Ectodermal cell (in vitro differentiated cells): Measurements from ENCODE around the gene RNF130.
"Not testable (repeated sequence)": the region's sequence is repeated elsewhere in the genome, so short reads cannot be mapped to it uniquely, and the experiment has no call there.

Experiments
- H3K27ac ChIP-seq: 2 replicates; pipeline ENCODE4 v1.7.0; 2013; ENCODE audit warnings: mild to moderate bottlenecking, low read depth, low read length; ENCODE audit not compliant: insufficient read depth, poor library complexity, severe bottlenecking
- H3K27me3 ChIP-seq: 2 replicates; pipeline ENCODE4 v1.7.0; 2013; ENCODE audit warnings: mild to moderate bottlenecking, low read length; ENCODE audit not compliant: insufficient read depth, control insufficient read depth, poor library complexity, severe bottlenecking
- H3K36me3 ChIP-seq: one replicate; pipeline ENCODE4 v1.7.0; 2013; ENCODE audit warnings: low read length; ENCODE audit not compliant: control insufficient read depth, insufficient read depth
- H3K4me1 ChIP-seq: one replicate; pipeline ENCODE4 v1.7.0; 2013; ENCODE audit warnings: low read length; ENCODE audit not compliant: control insufficient read depth, insufficient read depth
- H3K4me3 ChIP-seq: 2 replicates; pipeline ENCODE4 v1.7.0; 2013; ENCODE audit warnings: low read depth, low read length, control low read depth; ENCODE audit not compliant: insufficient read depth
- H3K9me3 ChIP-seq: 2 replicates; pipeline ENCODE4 v1.7.0; 2013; ENCODE audit warnings: mild to moderate bottlenecking, low read length, moderate library complexity; ENCODE audit not compliant: control insufficient read depth
- WGBS, 2 experiments: methylation state at CpG; one replicate each; pipeline ENCODE4 v1.1.7; 2013; ENCODE audit warnings: missing lambda C conversion rate in 2 of 2; 5-methylcytosine and 5-hydroxymethylcytosine counted together

Gene RNF130

DNA sequence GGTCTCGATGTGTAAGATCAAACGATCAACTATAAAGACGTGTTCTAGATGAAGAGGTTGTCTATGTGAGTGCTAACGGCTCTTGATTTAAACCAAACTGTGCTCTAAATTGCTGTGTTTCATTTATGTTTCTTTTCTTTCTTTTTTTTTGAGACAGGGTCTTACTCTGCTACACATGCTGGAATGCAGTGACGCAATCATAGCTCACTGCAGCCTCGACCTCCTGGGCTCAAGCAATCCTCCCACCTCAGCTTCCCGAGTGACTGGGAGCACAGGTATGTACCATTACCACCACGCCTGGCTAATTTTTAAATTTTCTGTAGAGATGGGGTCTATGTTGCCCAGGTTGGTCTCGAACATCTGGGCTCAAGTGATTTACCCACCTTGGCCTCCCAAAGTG lies 24.0 kb upstream of the RNF130 start:
- Histone ChIP-seq H3K27ac (no peak overlapping the region), H3K36me3 (no peaks in the 10 kb centered on the region), H3K4me3 (no peak overlapping the region), H3K4me1 (no peaks in the 10 kb centered on the region), H3K27me3 (no peaks in the 10 kb centered on the region), H3K9me3 (no peaks in the 10 kb centered on the region)
- WGBS, 2 experiments: 95% methylated on average over 9 of the region's 9 CpGs

DNA sequence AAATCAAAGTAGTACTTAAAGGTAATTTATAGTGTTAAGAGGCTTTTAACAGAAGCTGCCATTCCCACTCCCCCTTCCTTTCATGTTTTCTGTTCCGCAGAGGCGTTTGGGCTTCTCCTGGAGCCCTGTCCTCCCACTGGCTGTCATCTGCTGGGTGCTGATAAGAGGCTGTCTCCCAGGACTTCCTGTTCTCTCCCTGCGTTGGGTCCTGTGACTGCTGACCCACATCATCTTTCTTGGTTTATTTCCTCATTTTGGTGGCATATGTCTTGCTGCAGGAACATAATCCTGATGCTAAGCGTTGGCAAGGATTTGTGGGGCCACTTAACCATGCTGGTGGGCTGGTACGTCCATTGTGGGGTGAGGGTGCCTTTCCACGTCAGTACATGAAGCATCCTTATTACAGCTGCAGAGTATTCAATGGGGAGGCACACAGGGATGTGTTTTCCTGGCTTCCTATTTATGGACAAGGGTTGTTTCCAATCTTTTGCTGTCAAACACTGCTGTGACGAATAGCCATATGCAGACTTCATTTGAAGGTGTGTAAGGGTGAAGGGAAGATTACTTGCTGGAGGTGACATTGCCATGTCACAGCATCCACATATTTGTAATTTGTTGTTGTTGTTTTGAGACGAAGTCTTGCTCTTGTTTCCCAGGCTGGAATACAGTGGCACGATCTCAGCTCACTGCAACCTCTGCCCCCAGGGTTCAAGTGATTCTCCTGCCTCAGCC lies 22.3 kb upstream of the RNF130 start:
- no peaks in the 10 kb centered on the region for H3K9me3 ChIP-seq
- WGBS, 2 experiments: 92% methylated on average over 9 of the region's 9 CpGs

DNA sequence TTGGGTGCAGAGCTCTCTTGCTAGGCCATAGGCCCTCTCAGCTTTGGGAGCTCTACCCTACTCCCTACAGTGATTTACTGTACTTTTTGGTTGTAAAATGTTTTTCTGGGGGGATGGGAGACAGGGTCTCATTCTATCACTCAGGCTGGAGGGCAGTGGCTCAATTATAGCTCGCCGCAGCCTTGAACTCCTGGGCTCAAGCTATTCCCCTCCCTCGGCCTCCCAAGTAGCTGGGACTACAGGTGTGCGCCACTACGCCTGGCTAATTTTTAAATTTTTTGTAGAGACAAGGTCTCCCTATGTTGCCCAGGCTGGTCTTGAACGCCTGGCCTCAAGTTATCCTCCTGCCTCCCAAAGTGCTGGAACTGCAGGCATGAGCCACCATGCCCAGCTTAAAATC lies 21.7 kb upstream of the RNF130 start:
- H3K4me3 ChIP-seq: no peak overlapping the region
- H3K9me3 ChIP-seq: no peaks in the 10 kb centered on the region
- 91 to 96% methylated on average over 6 of the region's 6 CpGs for WGBS, 2 experiments

More for the DNA sequence above, 22.3 kb upstream of the RNF130 start:
- Histone ChIP-seq H3K27ac (no peak overlapping the region), H3K36me3 (no peaks in the 10 kb centered on the region), H3K4me1 (no peaks in the 10 kb centered on the region), H3K27me3 (no peaks in the 10 kb centered on the region), H3K4me3 (no peak overlapping the region)

DNA sequence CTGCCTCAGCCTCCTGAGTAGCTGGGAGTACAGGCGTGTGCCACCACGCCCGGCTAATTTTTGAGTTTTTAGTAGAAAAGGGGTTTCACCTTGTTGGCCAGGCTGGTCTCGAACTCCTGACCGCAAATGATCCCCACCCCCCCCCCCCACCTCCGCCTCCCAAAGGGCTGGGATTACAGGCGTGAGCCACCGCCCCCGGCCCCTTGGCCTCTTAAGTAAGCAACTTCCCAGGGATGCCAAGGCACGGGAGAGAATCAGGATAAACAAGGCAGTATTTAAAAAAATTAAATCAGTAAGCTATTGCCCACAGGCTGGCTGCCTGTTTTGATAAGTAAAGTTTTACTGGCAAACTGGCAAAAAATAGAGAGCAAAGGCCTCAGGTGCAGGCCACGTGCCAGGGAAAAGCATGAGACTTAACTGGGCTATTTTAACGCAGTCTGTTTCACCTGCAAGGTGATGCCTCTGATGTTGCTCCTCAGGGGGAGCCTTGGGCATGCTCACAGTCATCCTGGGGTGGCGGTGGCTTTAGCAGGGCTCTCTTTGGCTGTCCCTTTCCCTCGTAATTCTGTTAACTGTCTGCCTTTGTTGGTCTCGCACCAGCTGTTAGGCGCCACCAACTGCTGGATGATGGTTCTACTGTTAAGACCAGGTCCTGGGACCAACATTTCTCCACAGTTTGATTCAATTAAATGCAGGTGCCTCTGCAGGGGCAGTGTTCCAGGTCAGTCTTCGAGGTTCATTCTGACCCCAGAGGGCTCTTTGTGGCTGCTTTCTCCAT lies 19.4 kb upstream of the RNF130 start:
- H3K9me3 ChIP-seq: no peaks in the 10 kb centered on the region
- no peaks in the 10 kb centered on the region for H3K27me3 ChIP-seq
- H3K4me1 ChIP-seq: no peaks in the 10 kb centered on the region
- H3K27ac ChIP-seq: peak overlapping the region; percentile 69
- no peak overlapping the region for H3K4me3 ChIP-seq
- WGBS, 2 experiments: 20 to 24% methylated on average over 12 to 14 of the region's 17 CpGs
- no peaks in the 10 kb centered on the region for H3K36me3 ChIP-seq

More for the DNA sequence above, 21.7 kb upstream of the RNF130 start:
- no peaks in the 10 kb centered on the region for H3K4me1 ChIP-seq
- H3K27ac ChIP-seq: no peak overlapping the region
- no peaks in the 10 kb centered on the region for H3K36me3 ChIP-seq
- no peaks in the 10 kb centered on the region for H3K27me3 ChIP-seq

GRCh38 chr5:180090098-180090768 lies 18.7 kb upstream of the RNF130 start:
- Histone ChIP-seq H3K9me3 (no peaks in the 10 kb centered on the region), H3K36me3 (no peaks in the 10 kb centered on the region), H3K27me3 (no peaks in the 10 kb centered on the region), H3K27ac (peak overlapping the region; percentile 90), H3K4me3 (peak overlapping the region; percentile 36), H3K4me1 (no peaks in the 10 kb centered on the region)
- 1 to 3% methylated on average over 58 of the region's 58 CpGs for WGBS, 2 experiments

- H3K36me3 ChIP-seq, H3K4me1 ChIP-seq, H3K9me3 ChIP-seq, H3K27me3 ChIP-seq: not testable (repeated sequence)
- Histone ChIP-seq H3K27ac (peak overlapping the region; percentile 90), H3K4me3 (peak overlapping the region; percentile 36)
- 68 to 81% methylated on average over 15 to 18 of the region's 18 CpGs for WGBS, 2 experiments
Observed at GRCh38 chr5:180089628-180090027, 18.1 kb upstream of the RNF130 start.

DNA sequence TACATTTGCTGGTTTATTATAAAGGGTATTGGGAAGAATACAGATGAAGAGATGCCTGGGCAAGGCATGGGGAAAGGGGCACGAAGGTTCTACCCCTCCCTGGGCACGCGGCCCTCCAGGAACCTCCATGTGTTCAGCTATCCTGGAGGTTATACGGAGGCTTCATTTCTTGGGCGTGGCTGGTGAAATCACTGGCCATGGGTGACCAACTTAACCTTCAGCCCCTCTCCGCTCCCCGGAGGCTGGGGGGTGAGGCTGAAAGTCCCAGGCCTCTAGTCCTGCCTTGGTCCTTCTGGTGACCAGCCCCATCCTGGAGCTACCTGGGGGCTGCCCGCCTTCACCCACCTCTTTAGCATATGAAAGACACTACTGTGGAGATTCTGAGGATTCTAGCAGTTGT lies 17.0 kb upstream of the RNF130 start:
- H3K36me3 ChIP-seq: no peaks in the 10 kb centered on the region

DNA sequence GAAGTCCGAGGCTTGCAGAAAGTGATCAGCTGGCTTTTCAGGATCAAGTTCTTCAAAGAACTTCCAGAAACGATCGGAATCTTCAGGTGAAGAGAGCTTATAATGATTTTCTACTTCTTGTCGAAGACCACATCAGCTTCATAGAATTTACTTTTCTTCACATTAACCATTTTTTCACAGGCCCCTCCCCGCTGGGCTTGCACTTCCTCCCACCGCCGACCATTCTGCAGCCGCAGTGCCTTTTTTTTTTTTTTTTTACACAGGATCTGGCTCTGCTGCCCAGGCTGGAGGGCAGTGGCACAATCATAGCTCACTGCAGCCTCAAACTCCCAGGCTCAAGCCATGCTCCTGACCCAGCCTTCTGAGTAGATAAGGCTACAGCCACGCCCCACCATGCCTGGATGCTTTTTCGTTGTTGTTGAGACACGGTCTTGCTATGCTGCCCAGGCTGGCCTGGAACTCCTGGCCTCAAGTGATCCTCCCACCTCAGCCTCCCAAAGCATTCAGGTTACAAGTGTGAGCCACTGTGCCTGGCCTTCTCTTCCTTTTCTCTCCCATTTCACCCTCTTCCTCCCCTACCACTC lies 15.3 kb upstream of the RNF130 start:
- Histone ChIP-seq H3K4me3 (no peak overlapping the region), H3K27me3 (no peaks in the 10 kb centered on the region), H3K36me3 (no peaks in the 10 kb centered on the region), H3K4me1 (peaks cover 19% of the 10 kb centered on the region), H3K27ac (no peak overlapping the region), H3K9me3 (no peaks in the 10 kb centered on the region)
- 93% methylated on average over 11 of the region's 11 CpGs for WGBS, 2 experiments

More for the DNA sequence above, 17.0 kb upstream of the RNF130 start:
- WGBS, 2 experiments: 91% methylated on average over 8 of the region's 8 CpGs
- H3K27ac ChIP-seq: no peak overlapping the region
- H3K4me3 ChIP-seq: no peak overlapping the region
- no peaks in the 10 kb centered on the region for H3K27me3 ChIP-seq
- no peaks in the 10 kb centered on the region for H3K9me3 ChIP-seq
- H3K4me1 ChIP-seq: peaks cover 3% of the 10 kb centered on the region

DNA sequence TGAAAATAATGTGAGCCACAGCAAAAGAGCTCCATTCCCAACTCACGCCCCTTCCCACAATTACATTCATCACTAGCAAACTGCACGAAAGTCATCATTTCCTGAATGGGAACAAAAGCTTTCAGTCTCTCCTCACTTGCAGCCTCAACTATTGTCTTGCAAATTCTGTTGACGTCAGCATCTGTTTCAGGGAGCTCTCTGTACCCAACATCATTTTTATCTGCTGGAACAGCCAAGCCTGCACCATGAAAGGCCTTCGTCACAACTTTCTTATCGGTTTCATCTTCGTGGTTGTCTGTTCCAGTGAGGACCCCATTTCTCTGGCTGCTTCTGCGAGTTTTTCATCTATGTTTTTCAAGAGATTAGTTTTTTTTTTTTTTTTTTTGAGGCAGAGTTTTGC lies 14.3 kb upstream of the RNF130 start:
- no peaks in the 10 kb centered on the region for H3K27me3 ChIP-seq
- no peaks in the 10 kb centered on the region for H3K9me3 ChIP-seq
- H3K36me3 ChIP-seq: no peaks in the 10 kb centered on the region
- peaks cover 21% of the 10 kb centered on the region for H3K4me1 ChIP-seq
- H3K27ac ChIP-seq: peak overlapping the region; percentile 52
- 20 to 35% methylated on average over 7 of the region's 7 CpGs for WGBS, 2 experiments
- H3K4me3 ChIP-seq: no peak overlapping the region
